ENCODE data around the gene CXCL12. TPM values are rescaled to one million over a fixed set of nuclear protein-coding genes. Genes with fewer than 3 reads are reported as not detected.

Gene CXCL12
- total RNA-seq, 1 donor from 2014 or later, result 144 TPM

DNA sequence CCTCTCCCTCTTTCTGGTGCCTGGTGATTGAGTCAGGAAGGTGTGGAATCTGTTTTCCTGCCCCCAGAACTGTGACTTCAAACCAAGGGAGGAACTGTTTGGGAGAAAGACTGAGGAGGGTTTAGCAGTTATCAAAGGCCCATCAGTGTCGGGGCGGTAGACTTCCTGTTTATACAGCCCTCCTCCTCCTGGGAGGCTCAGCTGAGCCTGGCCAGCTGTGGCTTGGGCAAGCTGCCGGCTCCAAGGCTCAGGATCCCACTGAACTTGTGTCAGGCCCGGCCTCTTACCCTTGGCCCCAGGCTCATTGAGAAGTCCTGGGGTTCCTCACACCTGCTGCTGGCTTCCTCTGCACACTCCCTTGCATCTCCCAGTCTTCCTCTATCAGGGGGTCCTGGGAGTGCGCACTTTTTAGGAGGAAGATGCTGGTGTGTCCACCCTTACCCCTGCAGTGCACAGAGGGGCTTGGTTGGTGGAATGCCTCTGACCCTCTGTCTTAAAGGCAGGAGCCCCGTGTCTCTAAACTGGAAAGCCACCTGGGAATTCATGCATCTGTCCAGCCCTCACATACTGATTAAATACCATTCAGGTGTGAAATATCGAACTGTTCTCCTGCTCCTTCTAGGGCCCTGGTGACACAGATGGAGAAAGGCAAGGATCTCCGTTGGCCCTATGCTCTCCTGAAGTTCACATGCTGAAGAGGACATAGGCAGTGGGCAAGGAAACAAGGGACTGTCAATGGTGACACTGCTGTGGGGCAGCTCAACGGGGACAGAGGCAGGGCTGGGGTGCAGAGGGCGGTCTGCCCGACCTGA, 32.4 kb downstream of the CXCL12 start:
- DNase-seq (ENCODE audit: missing footprints) (no peak), ATAC-seq (peak; percentile 95)
- intact Hi-C loops (cut with DNase I), result no loop called here

DNA sequence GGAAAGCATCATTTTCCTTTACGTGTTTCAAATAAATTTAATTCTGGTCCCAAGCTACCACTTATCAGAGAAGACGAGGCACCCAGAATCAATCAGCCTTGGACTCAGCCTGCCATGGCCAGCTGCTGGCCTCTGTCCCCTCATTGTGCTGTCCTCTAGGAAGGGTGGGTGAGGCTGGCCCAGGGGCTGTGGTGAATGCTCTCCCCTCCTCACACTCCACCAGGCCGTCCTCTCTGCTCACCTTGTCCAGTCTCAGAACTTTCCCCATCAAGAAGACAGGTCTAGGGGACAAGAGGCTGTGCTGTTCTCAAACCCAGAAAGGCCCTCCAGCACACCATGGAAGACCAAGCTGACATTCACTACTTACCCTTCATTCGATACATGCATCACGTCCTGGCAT, 36.4 kb downstream of the CXCL12 start:
- DNase-seq (ENCODE audit: missing footprints), result no peak
- intact Hi-C loops (cut with DNase I), result no loop called here

DNA sequence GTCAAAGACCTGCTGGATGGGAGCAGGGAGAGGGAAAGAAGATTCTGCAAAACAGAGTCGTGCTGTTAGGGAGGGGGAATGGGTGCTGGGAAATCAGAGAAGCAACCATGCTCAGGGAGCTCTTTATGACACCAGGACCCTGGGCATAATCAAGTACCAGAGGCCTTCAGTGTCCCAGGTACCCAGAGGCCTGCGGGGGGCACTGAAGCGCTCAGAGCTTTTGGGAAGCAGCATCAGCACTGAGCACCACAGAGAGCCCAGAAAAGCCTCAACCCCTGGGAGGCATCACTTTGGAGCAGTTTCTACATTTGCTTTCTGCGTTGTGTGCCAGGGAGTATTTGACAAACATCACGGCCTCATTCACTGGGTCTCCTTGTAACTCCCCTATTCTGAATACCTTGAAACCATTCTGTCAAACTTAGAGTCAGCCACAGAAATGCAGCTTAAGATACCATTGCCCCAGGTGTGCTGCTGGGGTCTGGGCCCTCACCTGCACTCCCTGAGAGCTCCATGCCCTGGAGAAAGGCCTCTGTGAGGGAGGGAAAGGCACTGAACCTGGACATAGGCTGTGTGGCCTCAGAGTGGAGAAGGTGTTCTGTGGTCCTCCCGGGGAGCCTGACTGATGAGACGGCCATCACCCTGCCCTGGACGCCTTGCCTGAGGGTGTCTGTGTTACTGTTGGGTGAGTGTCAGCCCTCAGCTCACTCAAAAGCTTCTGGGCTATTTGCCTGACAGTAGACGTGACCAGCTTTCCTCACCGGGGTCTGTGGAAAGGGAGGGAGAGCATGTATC, 37.1 kb downstream of the CXCL12 start:
- no peak for ATAC-seq
- intact Hi-C loops (cut with DNase I), result no loop called here

More for the DNA sequence above, 36.4 kb downstream of the CXCL12 start:
- no peak for ATAC-seq

DNA sequence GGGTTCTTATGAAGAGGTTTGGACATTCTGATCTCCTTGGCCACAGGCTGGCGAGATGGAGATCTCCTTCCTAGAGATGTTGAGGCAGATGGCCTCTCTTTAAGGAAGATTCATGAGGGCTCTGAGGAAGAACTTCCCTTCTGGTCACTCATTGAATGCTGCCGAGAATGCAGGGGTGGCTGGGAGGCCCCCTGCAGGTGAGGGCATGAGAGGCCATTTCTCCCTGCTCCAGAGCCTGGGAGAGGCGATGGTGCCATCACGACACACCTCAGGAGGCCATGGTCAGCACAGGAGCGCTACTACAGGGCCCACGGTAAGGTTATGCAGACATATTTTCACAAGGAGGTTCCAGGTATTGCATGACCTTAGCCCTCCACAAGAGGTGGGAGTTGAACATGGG, 40.2 kb downstream of the CXCL12 start:
- no peak for ATAC-seq
- DNase-seq (ENCODE audit: missing footprints), result no peak
- intact Hi-C loops (cut with DNase I), result no loop called here

More for the DNA sequence above, 37.1 kb downstream of the CXCL12 start:
- no peak for DNase-seq (ENCODE audit: missing footprints)

DNA sequence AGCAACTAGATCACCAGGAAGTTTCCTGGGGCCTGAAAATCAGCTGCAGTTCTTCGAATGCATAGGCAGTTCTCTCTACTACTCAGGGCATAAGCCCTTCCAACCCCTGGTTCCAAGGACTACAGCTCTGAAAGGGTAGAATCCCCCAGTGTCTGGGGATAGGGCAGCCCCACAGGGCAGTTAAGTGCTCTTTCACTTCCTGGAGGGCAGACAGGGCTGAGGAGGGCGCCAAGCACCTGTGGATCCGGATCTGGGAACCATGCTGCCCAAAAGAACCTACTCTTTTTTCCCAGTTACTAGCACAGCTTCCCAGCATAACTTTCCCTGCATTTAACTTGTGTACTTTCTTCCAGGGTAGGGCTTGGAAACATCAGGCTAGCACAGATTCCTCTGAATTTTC, 41.1 kb downstream of the CXCL12 start:
- ATAC-seq (no peak), DNase-seq (ENCODE audit: missing footprints) (no peak)

DNA sequence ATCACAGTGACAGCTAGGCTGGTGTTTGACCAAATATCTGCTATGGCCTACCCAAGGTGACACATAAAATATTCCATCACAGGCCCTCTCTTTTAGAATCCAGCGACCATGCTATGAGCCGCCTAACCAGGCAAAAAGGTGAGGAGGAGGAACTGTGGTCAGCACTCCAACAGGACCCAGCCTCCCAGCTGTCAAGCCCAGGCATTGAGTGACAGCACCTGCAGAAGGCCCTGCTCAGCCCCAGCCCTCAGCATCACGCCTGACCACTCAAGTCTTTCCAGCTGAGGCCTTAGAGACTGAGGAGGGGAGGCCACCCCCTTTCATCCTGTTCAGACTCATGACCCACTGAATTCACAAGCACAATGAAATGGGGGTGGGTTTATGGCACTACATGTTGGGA, 43.0 kb downstream of the CXCL12 start:
- no peak for ATAC-seq

More for the DNA sequence above, 41.1 kb downstream of the CXCL12 start:
- intact Hi-C loops (cut with DNase I), result no loop called here

DNA sequence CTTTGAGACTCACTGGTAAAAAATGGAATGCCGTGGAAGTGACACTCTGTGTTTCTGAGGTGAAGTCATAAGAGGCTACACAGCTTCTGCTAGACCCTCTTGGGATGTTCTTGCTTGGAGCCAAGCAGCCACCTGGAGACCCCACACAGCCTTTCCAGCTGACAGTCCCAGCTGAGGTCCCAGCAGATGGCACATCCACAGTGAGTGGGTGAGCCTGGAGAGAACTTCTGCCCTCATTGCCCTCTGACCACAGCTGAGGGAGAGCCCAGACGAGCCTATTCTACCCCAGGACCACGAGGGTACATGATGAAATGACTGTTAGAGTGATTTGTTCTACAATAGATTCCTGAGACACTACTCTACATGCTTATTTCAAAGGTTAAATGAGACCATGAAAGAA, 44.3 kb downstream of the CXCL12 start:
- no peak for DNase-seq (ENCODE audit: missing footprints)
- ATAC-seq, result no peak
- intact Hi-C loops (cut with DNase I), result no loop called here

More for the DNA sequence above, 43.0 kb downstream of the CXCL12 start:
- intact Hi-C loops (cut with DNase I), result no loop called here
- no peak for DNase-seq (ENCODE audit: missing footprints)

DNA sequence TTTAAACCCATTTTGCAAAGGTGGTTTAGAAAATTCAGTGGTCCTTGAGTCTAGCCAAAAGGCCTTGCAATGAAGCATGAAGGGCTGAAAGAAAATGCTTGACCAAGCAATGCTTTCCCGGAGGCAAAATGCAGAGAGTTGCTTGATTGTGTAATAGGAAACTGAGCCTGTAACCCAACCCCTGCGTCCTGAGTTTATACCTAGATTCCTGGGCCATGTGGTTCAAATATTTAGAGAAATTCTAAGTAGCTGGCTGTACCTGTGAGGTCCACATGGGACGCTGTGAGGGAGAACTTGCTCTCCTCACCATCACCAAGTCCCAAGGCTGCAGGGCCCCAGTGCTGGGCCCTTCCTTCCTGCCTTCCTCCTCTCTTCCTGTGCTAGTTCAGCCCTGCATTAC, 45.7 kb downstream of the CXCL12 start:
- intact Hi-C loops (cut with DNase I), result no loop called here
- ATAC-seq, result no peak

DNA sequence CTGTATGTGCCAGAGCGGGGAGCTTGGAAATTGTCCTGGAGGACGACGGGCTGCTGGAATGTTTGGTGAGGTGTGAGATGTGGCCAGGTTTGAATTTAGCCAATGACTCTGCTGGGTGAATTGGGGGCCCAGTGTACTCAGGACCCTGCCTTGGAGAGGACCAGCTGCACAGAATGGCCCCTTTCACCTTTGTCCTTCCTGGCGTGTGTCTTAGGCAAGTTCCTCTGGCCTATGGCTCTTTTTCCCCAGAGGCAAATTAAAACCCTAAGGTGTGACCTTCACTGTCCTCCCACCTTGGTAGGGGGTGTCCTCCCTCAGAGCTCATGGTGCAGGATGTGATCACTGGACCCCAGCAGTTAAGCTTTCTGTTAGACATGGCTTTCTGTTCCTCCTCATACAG, 47.8 kb downstream of the CXCL12 start:
- ATAC-seq, result no peak

More for the DNA sequence above, 45.7 kb downstream of the CXCL12 start:
- no peak for DNase-seq (ENCODE audit: missing footprints)

DNA sequence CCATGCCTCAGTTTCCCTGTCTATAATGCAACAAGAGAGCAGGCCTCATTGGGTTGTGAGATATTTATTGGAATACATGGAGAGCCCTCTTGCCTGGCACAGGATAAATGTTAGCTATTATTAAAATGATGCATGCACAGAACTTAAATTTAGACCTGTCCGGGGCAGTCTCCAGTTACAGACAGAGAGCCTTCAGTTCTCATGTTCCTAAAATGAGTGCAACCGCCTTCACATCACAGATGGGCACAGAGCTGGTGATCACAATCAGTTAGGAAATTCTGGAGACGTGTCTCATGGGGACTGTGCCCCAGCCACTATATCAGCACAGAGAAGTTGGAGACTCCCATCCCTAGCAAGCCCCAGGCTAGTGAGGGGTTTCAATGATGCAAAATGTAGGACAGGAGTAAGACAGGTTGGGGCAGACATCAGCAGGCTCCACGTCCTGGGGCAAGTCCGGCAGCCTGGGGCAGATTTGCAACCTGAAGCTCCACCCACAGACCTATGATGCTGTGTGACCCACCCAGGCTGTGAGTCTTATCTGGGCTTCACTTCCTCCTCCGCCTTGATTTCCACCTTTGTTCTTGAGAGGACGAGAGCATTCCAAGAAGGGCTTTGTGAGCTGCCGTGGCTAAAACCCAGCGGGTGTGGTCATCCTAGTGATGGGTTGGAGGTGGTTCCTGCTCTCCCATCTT, 49.4 kb downstream of the CXCL12 start:
- no peak for DNase-seq (ENCODE audit: missing footprints)
- intact Hi-C loops (cut with DNase I), result no loop called here
- ATAC-seq, result no peak

More for the DNA sequence above, 47.8 kb downstream of the CXCL12 start:
- no peak for DNase-seq (ENCODE audit: missing footprints)
- intact Hi-C loops (cut with DNase I), result no loop called here

DNA sequence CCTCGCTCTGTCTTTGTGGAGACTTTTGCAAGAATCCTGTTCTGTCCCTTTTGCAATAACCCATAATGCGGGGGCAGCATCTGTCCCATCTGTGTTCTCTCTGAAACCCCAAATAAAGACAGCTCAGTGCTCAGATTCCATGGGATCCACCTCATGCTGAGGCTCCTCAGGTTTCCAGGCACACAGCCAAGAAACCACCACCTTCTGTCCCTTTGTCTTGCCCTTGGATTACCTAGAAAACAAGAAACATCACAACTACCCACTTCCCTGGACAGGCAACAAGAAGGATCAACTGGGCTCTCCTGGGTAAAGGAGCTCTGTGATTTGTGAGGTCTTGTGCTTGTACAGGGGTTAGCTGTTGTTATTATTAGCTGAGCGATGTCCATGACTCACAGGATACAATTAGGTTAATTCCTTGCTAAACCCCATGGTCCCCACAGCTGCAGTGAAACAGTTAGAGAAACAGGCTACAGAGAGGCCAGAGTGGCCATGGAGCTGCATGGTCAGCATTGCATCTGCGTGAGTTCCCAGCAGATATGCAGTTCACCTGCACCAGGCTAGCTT, 50.2 kb downstream of the CXCL12 start:
- intact Hi-C loops (cut with DNase I), result no loop called here
- no peak for DNase-seq (ENCODE audit: missing footprints)
- no peak for ATAC-seq

DNA sequence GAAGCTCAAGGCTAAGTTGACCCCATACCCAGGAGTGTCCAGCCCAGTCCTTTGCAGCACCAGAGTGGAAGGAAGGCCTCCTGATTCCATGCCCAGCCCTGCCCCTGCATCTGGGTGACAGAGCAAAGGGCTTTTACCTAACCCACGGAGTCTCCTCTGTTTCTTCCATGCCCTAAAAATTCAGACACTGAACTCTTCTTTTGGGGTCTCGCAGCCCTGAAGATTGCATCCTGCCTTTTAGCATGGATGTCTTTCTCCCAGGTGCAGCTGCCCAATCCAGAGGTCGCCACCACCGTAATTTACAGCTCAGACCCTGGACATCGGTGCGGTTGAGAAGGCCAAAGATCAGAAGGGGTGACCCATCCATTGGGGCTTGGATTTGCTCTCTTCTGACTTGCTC, 50.8 kb downstream of the CXCL12 start:
- intact Hi-C loops (cut with DNase I), result no loop called here
- ATAC-seq (no peak), DNase-seq (ENCODE audit: missing footprints) (no peak)

DNA sequence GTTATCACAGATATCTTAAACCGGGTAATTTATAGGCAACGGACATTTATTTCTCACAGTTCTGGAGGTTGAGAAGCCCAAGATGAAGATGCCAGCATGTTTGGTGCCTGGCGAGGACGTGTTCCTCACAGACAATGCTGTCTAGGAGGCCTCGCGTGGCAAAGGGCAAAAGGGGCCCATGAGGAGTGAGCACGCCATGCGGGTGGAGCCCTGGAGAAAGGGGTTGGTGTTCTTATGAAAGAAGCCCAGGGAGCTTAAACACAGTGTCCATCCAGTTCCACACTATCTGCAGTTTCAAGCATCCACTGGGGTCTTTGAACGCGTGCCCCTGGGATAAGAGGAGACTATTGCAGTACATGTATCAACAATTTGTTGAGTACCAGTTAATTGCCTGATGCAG, 51.4 kb downstream of the CXCL12 start:
- ATAC-seq (no peak), DNase-seq (ENCODE audit: missing footprints) (no peak)
- intact Hi-C loops (cut with DNase I), result no loop called here

DNA sequence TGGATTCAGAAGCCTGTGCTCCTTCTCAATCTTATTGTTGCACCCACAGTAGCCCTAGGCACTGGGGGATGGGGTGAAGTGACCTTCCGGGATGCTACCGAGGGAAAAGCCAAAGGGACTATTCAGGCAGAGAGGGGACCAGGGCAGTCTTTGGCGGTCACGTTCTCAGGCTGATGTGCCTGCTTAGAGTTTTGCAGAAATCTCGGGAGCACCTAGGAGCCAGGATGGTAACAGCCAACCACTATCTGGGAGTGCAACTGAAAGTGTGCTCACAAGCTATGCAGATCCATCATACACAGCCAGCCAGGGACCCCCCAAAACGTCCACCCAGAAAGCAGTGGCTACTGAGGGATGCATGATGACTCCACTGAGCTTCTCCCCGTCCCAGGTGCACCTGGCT, 52.4 kb downstream of the CXCL12 start:
- intact Hi-C loops (cut with DNase I), result no loop called here
- ATAC-seq (no peak), DNase-seq (ENCODE audit: missing footprints) (no peak)

DNA sequence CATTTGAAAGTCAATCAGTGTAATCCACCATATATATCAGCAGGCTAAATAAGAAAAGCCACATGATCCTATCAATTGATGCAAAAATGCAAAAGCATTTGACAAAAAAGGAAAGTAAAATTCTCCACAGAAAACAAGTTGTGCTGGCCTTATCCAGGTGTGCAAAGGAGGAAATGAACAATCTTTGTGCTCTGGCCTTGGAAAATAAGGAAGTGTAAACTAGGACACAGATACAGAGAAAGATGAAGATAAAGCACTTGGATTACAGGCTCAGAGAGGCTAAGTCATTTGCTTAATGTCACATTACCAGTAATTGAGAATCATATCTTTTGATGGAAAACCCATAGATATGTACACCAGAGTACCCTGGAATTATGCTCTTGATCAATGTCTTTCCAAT, 54.5 kb downstream of the CXCL12 start:
- intact Hi-C loops (cut with DNase I), result no loop called here
- DNase-seq (ENCODE audit: missing footprints) (no peak), ATAC-seq (no peak)

DNA sequence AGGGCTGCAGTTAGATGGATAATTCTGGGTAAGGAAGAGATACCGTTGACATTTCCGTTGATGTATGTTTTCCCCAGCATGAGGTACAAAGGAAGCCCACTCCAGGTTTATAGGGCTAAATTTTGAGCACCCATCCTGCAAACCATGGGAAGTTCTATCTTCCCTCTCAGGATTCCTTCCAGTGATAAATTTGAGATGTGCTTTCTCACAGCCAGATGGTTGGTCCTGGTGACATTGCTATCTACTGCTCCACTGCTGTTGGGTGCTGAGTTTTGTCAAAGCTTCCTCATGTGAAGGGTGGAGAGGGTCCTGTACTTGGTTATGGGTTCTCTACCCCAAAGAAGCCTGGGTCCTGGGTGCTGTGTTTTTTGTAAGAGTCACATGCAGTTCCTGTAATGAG, 57.4 kb downstream of the CXCL12 start:
- no peak for DNase-seq (ENCODE audit: missing footprints)
- no peak for ATAC-seq
- intact Hi-C loops (cut with DNase I), result no loop called here

Data from Right ventricle myocardium inferior (tissue), 1 donor.